GM21619 (cell line): ENCODE results near the gene RPL28.

Source experiments
- ATAC-seq: cut with Tn5 transposase; IDR thresholded peaks from one replicate; pipeline ENCODE4 v1.9.1; 2021; ENCODE audit not compliant: unreplicated experiment

RPL28 gene

DNA sequence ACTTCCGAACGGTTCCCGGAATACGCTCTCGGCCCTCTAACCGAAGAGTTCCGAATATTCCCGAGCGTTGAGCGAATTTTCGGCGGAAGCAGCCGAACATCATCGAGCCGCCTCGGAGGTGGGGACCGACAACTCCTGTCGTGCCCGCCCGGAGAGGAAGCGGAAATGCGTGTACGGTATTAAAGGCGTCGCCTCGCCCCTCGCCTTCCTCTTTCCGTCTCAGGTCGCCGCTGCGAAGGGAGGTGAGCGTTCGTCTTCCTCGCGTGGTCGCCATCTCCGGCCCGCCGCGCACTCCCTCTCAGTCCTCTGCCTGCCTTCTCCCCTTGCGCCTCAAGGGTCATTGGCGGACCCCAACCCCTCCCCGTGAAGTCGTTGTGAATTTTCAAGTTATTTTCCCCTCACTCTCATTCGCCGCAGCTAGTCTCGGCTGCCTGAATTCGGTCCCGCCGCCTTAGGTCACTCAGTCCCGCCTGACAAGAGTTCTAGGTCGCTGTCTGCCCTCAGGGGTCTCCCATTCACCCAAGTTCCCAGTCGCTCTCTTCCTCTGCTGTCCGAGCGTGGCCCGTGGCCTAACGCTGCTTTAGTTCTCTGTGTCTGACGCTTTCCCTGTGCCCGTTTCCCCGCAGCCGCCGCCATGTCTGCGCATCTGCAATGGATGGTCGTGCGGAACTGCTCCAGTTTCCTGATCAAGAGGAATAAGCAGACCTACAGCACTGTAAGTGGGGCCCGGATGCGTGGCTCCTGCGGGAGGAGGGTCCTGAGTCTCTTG, at the start of gene RPL28:
TSS of gene RPL28 (plus strand) at position 209 of the 769 bp plus-strand sequence. CDS start at position 635, 426 bp downstream.
- ATAC-seq = peak; percentile 71

DNA sequence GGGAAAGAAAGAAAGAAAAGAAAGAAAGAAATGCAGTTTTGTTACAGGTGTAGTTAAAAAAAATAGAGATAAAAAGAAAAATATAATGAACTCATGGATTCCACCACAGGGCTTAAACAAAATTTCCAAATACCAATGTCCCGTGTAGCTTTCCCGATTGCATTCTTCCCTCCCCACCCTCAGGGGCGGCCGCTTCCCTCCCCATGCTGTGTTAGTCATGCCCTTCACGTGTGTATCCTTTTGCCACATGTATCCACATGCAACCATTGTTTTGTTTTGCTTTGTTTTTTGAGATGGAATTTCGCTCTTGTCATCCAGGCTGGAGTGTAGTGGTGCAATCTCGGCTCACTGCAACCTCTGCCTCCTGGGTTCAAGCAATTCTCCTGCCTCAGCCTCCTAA, 49.6 kb upstream of the RPL28 start:
- no peak for ATAC-seq

DNA sequence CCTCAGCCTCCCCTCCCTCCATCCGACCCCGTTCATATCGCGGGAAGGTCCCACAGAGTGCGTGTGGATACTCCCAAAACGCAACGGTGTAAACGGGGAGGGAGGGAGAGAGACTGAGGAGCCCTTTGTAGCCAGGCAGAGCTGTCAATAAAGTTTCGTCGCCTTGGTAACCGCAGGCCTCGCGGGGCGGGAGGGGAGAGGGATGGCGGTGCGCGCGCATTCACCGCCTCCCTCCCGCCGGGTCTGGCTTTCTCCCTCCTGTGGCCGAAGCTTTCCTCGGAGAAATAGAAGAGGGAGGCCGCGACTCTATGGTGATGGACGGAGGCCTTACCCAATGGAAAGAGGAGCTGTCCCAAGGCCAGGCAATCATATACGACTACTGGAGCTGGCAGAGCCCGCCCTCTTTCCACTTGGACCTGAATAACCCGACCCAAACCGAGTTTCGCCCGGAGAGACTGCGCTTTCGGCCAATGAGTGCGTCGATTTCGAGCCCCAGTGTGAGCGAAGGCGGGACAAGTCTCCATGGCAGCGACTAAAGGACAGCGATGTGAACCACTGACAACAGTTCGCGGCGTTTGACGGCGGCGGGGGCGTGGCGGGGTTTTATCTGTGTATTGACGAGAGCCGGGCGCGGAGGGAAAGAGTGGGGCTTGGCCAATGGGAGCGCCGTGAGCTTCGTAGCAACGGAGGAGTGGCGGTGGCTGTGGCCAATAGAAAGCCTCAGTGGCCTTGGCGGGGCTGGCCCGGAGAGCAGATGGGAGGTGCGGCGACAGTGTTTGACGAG, 46.4 kb upstream of the RPL28 start, which contains the start of gene KMT5C:
TSS of gene KMT5C (plus strand) at position 772 of the 784 bp plus-strand sequence. CDS start 2,061 bp downstream, outside the sequence.
- peak; percentile 76 for ATAC-seq

DNA sequence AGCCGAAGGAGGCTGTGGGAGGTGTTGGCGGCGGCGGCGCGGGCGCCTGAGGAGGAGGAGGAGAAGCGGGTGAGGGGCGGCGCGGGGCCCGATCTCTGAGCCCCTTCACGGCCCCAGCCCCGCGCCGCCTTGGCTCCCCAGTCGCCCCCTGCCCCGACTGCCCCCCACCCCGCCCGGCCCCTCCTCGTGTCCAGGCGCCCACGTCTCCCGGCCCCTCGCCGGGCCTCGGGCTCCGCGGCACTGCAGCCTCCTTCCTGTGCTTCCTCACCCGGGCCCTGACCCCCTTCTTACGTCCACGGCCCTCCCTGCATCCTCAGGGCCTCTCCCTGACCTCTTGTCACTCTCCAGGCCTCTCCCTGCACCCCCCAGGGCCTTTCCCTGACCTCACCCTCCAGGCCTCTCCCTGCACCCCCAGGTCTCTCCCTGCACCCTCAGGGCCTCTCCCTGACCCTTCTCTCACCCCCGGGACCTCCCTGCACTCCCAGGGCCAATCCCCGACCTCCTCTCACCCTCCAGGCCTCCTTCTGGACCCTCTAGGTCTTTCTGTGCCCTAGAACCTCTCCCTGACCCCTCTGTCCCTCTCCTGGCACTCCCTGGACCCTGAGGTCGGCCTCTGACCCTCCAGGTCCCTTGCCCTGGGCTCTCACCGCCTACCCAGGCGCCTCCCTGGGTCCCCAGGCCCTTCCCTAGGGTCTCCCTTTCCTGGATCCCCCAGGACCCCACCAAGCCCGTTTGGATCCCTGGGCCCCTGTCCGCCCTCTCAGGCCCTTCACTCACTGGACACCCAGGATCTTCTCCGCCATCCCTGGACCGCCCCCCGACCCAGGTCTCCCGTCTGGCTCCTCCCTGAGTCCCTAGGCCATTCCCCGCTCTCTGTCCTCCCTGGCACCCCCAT, 45.6 kb upstream of the RPL28 start:
- ATAC-seq = no peak

DNA sequence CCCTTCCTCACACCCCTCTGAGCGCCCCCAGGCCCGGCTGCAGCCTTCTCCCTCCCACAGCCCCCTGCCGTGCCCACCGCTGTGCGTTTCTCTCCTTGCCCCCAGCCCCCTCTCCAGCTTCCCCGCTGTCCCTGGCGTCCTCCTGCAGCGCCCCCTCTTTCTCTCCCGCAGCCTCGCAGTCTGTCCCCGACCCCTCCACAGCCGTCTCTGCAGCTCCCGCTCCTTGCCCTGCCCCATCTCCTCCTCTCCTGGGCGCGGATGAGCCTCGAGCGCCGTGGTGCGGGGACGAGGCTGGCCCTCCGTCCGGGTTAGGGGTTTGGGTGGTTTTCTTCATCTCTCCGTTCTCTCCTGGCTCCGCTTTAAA, 45.0 kb upstream of the RPL28 start:
- ATAC-seq = no peak

DNA sequence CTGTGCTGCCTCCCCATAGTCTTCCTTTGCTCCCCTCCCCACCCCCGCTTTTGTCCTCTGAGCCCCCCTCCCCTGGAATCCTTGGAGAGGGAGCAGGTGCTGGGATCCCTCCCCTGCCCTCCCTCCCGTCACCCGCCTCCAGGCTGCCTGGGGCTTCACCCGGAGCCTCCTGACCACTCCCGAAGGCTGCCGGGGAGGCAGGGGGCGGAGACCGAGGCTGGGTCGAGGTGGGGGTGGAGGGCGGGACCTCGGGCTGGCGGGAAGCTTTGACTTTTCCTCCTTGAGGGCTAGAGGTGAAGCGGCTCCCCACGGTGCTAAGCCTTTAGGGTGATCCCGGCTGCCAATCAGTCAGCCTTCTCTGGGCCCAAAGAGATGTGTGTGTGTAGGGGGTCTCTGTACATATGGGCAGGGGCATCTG, 44.6 kb upstream of the RPL28 start:
- no peak for ATAC-seq

DNA sequence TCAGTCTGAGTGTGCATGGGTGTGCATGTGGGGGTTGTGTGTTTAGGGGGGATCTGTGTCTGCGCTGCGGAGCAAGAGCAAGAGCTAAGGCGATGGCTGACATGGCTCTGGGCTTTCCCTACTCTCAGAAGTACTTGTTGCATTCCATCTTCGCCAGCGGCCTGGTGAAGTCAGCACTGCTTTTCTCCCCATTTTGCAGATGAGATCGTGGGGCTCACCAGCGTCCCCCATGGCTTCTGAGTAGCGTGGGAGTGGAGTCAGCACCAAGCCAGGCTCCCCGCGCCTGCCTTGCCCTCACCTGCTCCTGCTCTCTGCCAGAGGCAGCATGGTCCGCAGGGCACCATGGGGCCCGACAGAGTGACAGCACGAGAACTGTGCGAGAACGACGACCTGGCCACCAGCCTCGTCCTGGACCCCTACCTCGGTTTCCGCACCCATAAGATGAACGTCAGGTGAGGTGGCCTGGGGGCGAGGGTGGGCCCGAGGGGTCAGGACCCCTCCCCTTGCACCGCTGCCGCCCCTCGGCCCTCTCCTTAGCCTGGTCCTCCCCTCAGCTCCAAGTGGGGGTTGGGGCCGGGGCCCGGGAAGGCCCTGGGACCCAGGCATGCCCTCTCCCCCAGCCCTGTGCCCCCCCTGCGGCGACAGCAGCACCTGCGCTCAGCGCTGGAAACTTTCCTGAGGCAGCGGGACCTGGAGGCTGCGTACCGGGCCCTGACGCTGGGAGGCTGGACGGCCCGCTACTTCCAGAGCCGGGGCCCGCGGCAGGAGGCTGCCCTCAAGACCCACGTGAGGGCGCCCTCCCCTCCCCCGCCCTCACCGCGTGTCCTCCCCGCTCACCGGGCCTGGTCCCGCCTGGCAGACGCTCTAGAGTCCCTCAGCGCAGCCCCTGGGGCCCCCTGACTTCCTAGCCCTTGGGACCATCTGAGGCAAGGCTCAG, 43.9 kb upstream of the RPL28 start:
- ATAC-seq = no peak

DNA sequence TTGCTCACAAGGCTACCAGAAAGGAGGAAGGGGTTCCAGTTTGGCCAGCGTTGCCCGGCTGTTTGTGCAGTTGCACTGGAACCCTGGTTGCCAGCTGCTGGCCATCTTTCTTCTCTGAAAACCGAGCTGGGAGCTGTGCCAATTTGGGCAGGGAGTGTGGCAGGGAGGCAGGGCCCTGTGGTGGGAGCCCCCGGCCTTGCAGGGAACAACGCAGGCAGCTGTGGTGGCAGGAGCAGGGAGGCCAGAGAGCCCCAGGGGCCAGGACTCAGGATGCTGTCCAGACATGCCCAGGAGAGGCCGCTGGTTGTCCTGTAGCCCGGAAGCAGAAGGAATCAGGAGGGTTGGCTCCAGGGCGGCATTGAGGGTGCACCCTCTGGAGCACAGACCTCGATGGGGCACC, 41.3 kb upstream of the RPL28 start:
- ATAC-seq = no peak

DNA sequence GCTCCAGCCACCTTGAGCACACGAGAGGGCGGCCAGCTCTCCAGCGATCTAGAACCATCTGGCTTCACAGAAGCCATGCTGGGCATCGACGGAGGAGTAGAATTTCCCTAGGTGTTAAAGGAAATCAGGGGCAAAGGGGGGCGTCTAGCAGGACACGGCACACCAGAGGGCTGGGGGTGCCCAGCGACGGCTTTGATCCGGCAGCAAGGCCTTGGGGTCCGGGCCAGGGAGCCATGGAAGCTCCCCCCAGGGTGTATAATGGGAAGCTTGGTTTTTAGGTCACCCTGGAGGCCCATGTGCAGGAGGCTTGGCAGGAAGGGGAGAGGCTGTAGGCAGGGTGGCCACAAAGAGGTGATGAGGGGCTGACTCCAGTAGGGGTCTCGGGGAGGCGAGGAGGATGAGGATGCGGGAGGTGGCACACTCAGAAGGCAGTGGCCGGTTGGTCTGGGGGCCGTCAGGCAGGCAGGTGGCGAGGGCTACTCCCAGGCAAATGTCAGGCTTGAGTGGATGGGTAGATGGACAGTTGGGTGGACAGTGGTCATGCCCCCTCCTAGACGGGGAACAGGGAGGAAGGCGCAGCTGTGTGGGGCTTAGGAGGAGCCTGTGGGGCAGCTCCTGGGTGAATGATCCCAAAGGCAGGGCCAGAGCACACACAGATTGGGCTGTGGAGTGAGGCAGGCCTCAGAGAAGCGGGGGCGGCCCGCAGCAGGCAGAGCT, 40.5 kb upstream of the RPL28 start:
- ATAC-seq = no peak

DNA sequence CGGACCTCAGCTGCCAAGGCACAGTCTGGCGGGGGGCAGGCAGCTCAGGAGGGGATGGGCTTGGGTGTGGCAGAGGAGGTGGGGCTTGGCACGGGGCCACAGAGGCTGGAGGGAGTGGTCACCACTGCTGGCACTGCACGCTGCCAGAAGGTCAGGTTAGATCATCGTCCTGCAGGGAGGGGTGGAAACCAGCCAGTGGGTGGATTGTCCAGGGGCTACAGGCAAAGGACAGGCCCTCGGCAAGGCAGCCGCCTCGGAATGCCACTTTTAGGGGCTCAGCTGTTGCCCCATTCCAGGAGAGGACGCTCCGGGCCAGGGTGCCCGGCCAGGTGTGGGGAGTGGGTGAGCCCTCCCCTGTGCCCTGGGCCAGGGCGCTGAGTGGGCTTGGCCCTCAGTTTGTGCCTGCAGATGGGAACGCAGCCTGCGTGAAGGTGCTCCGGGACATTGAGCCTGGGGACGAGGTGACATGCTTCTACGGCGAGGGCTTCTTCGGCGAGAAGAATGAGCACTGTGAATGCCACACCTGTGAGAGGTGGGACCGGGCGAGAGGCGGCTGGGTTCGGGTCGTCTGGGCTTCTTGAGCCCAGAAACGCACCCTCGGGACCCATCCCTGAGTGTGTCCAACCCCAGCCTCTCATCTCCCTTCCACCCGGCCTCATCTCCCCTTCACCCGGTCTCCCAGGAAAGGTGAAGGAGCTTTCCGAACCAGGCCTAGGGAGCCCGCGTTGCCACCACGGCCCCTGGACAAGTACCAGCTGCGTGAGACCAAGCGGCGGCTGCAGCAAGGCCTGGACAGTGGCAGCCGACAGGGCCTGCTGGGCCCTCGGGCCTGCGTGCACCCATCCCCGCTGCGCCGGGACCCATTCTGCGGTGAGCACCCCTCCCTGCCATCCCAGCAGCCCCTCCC, 39.7 kb upstream of the RPL28 start:
- ATAC-seq = no peak

DNA sequence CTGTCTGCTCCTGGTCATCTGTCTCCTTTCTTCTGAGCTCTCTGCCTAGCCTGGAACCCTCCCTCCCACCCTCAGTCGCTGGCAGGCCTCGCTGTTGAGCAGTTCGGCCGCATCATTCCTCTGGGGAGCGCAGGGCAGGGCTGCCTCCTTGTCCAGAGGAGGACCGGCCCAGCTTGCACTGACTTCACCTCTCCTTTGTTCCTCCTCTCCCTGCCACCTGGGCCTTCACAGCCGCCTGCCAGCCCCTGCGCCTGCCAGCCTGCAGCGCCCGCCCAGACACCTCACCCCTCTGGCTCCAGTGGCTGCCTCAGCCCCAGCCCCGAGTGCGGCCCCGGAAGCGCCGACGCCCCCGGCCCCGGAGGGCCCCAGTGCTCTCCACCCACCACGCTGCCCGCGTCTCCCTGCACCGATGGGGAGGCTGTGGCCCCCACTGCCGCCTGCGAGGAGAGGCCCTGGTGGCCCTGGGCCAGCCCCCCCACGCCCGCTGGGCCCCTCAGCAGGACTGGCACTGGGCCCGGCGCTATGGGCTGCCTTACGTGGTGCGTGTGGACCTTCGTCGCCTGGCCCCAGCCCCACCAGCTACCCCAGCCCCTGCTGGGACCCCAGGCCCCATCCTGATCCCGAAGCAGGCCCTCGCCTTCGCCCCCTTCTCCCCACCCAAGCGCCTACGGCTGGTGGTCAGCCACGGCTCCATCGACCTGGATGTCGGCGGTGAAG, 38.8 kb upstream of the RPL28 start:
- no peak for ATAC-seq

DNA sequence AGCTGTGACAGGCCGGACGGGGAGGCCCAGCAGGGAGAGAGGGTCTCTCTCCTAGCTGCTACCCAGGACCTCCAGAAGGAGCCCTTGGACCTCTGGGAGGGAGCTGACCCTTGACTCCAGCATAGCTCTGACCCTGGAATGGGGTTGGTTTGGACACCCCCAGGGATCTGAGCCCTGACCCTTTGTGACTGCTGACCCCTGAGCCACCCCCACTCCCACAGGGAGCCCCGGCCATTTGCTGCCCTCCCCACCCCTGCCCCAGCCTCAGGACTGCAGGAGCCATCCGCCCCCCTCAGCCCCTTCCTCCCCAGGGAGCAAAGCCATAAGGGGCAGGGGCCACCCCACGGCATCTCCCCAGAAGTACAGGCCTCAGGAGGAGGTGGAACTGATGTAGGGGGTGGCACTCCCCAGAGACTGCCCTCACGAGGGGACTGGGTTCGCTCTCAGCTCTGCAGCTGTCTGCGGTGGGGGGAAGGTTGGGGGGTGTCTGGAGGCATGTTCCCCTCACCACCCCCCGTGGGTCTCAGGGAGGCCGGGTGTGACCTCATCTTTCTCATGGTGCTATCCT, 38.2 kb upstream of the RPL28 start:
- no peak for ATAC-seq

DNA sequence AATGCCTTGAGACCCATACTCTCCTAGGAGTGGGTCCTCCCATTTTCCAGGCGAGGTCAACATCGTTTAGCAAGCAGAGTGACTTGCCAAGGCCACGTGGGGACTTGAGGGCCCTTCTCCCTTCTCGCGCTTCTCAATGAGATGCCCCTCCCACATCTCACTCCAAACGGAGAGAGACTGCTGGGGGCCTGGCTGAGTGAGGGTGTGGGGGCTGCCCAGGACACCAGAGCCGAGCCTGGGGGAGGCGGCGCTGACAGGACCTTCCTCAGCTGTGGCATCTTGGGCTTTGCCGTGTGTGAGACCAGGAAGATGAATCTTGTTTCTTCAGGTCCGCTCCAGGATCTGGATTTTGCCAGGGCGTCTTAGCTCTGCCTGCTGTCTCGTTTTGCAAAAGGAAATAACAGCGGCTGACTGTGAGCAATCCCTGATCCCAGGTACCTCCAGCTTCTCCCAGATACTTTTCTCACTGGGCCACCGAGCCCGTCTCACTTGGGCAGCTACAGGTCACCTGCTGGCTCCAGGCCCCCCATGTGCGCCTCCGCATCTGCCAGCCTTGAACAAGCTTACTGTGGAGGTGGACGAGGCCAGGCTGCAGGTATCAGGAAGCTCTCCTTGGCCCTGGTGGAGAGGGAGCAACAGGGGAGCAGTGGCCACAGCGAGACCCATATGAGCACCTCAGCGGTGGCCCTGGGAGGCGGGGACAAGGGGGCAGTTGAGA, 37.3 kb upstream of the RPL28 start:
- no peak for ATAC-seq

DNA sequence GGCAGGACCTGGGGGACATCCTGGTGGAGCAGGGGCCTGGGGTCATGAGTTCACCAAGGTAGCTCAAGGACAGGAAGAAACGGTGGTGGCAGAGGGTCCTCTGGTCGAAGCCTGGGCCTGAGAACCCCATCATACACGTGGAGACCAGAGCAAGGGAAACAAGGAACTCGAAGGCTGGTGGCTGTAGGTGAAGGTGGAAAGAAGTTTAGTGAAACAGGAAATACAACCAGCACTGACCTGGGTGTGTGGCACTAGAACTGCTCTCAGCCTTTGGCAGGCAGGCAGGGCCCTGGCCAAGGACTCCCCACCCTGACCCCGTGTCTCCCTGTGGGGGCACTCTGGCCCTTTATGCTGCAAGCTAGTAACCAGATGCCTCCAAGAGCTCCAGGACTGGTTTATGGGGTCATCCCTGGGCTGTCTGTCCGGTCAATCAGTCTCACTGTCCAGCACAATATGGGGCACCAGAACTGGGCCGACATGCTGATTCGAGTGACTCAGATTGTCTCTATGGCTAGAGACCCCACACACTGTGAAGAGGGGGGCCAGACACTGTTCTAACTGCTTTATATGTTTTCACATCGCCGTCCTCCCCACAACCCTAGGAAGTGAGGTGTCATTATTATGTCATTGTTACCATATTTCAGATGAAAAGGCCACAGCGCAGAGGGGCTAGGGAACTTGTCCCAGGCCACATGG, 35.0 kb upstream of the RPL28 start:
- no peak for ATAC-seq

DNA sequence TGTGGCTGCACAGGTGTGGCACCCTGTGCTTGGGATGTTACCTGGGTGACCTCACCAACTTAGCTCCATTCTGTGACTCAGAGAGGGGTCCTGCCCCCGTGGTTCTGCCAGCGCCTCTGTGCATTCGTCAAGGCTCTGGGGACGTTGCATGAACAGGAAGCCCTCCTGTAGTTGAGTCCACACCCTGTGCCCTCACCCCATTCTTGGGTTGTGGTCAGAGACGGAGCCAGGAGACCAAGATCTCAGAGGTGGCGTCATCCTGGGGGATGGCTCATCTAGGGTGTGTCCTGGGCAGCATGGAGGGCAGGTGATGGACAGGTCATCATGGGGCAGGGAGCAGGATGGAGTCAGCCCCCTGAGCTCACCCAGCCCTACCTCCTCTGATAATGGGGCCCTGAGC, 33.7 kb upstream of the RPL28 start:
- ATAC-seq = no peak

DNA sequence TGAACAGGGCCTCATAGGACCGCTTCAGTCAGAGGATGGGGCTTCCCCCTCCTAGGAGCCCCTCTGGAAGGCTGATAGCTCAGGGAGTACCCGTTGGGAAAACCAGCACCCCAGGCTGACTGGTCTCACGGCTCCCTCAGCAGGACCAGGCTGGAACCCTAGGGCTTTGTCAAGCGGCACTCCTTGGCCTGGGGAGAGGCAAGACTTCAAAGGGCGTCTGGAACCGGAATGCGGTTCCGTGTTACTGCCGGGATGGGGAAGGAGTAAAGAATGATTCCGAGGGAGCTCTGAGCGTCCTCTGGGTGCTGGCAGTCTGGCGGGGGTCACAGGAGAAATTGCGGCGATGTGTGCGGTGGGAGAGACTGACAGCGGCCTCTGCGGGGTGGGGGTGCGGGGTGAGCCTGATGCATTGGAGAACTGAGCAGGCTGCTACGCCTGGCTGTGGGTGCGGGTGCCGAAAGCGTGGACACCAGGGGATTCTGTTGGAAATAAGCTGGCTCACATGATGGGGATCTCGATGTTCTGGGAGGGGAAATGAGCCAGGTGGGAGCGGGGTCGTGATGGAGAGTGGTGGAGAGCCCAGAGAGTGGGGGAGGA, 33.1 kb upstream of the RPL28 start:
- ATAC-seq = no peak
